OCI-LY3 (cell line): Measurements from ENCODE around the gene MDGA2.

Source experiments
- CTCF ChIP-seq: fragments of 200-600, 300-600 bp; sonication (generic); IDR thresholded peaks from 2 replicates; pipeline ENCODE4 v1.5.1; 2014; ENCODE audit warnings: antibody characterized with exemption, low read length, low read depth
- EZH2phosphoT487 ChIP-seq: fragments of 200-600 bp; shearing (Covaris generic); IDR thresholded peaks from 2 replicates; pipeline ENCODE4 v1.6.1; 2018; ENCODE audit warnings: antibody characterized with exemption, mixed run types, low read depth

GRCh38 chr14:47471075-47471474 lies 204.3 kb downstream of the MDGA2 start:
- TF ChIP-seq CTCF (no peak), EZH2phosphoT487 (no peak)
